Psoas muscle (tissue), 8 donors: Measurements from ENCODE around the gene PPP2R3B. TPM values are rescaled to one million over a fixed set of nuclear protein-coding genes. Genes with fewer than 3 reads are reported as not detected.

Experiments
- ATAC-seq, 4 donors: fragments of 200-7000 bp; cut with Tn5 transposase; one replicate each; pipeline ENCODE4 v1.9.1; 2020; ENCODE audit warnings: moderate library complexity in 3 of 4, mild to moderate bottlenecking in 2 of 4
- DNase-seq, 2 donors: peaks; one replicate each; pipeline ENCODE4 v3.0.0-alpha.2; 2020
- H3K27ac ChIP-seq: fragments of 200-600 bp; one replicate; pipeline ENCODE4 v1.8.0; 2022
- H3K27me3 ChIP-seq, 3 donors: fragments of 200-600 bp in 1 of 3; one replicate each; pipeline versions ENCODE4 v1.6.1 to v1.8.0; 2013 to 2022; ENCODE audit warnings: low read length in 2 of 3, mild to moderate bottlenecking in 2 of 3, moderate library complexity in 1 of 3; ENCODE audit not compliant: insufficient read depth in 3 of 3
- H3K36me3 ChIP-seq, 2 donors: fragments of 200-600 bp in 1 of 2; one replicate each; pipeline versions ENCODE4 v1.6.1 to v1.8.0; 2013 to 2022; ENCODE audit warnings: low read depth in 1 of 2, mild to moderate bottlenecking in 1 of 2, moderate library complexity in 1 of 2; ENCODE audit not compliant: insufficient read depth in 1 of 2
- H3K4me1 ChIP-seq: fragments of 200-600 bp; one replicate; pipeline ENCODE4 v1.8.0; 2022
- H3K4me3 ChIP-seq: fragments of 200-600 bp; one replicate; pipeline ENCODE4 v1.8.0; 2022; ENCODE audit warnings: mild to moderate bottlenecking
- H3K9me3 ChIP-seq: fragments of 200-600 bp; one replicate; pipeline ENCODE4 v1.8.0; 2022
- WGBS, 3 donors: extraction: QIAGEN DNeasy Blood & Tissue Kit; methylation state at CpG; one replicate each; pipeline versions ENCODE4 v1.1.6 to v1.1.7; 2013; 5-methylcytosine and 5-hydroxymethylcytosine counted together
- intact Hi-C, 2 donors: fragments of 100-400 bp; cut with DNase I; formaldehyde crosslinking; loops; one replicate each; pipeline versions ENCODE4 v1.11.0 to v1.14.2; 2022
- polyA plus RNA-seq, 3 donors: library from polyadenylated mRNA; stranded (reverse); fragments of 200-250 nt; gene quantifications; one replicate each; pipeline ENCODE4 v1.2.3, GENCODE V29; 2013
- total RNA-seq, 4 donors: library from RNA; stranded (reverse); fragmentation: NEBNext Ultra II Directional in 2 of 4; extraction: Animal tissue kit (Norgen Biotek cat#: 25700) in 2 of 4; gene quantifications; one replicate each; pipeline versions ENCODE4 v1.2.1 to v1.2.4, GENCODE V29; 2021 to 2023
- TF ChIP-seq, protein P1 (sequence below): fragments of 200-600 bp; IDR thresholded peaks from one replicate; pipeline ENCODE4 v1.8.0; 2022; ENCODE audit warnings: antibody characterized with exemption
- donor health status: healthy with polysubstance abuse.
- donor health status: DM: no; HTN: no; CAD: no; lungs with moderate emphysema.
- donor health status: Bipolar disorder and iron deficiency.
- donor health status: healthy.
- donor health status: DM: yes; HTN: yes; CAD: no.
- donor health status: DM: no; HTN: no; CAD: no.
- donor health status: DM: no; HTN: no; CAD: no.
- donor health status: DM: yes; HTN: yes; CAD: no.

PPP2R3B gene
- total and polyA plus RNA-seq, 7 donors: 32.3 to 156 (median 77.2) TPM

DNA sequence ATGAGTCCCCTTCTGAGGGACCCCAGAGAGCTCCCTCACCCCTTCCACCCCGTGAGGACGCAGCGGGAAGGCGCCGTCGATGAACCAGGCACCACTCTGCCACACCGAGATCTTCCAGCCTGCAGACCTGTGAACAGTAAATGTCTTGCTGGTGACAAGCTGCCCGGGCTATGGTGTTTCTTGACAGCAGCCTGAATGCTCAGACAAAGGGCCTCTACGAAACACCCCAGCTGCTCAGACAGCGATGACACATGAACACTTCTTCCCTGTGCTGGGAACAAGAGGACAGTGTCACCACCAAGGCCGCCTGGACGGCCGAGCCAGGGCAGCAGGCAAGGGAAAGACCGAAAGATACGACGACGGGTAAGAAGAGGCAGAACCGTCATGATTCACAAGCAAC, 37.5 kb downstream of the PPP2R3B start:
- 83 to 85% (median 83%) methylated on average over 18 of the region's 18 CpGs for WGBS, 3 donors
- intact Hi-C loops: no loop called here
- Histone ChIP-seq H3K27me3 (no peaks in the 10 kb centered on the region), H3K4me3 (no peak overlapping the region), H3K36me3 (peaks cover 0 to 18% of the 10 kb centered on the region in 2 donors), H3K27ac (peak overlapping the region; percentile 53), H3K4me1 (peaks cover 9% of the 10 kb centered on the region), H3K9me3 (no peaks in the 10 kb centered on the region)
- peak in 1 of 2 donors; percentile 52 for DNase-seq
- TF ChIP-seq, protein P1, sequence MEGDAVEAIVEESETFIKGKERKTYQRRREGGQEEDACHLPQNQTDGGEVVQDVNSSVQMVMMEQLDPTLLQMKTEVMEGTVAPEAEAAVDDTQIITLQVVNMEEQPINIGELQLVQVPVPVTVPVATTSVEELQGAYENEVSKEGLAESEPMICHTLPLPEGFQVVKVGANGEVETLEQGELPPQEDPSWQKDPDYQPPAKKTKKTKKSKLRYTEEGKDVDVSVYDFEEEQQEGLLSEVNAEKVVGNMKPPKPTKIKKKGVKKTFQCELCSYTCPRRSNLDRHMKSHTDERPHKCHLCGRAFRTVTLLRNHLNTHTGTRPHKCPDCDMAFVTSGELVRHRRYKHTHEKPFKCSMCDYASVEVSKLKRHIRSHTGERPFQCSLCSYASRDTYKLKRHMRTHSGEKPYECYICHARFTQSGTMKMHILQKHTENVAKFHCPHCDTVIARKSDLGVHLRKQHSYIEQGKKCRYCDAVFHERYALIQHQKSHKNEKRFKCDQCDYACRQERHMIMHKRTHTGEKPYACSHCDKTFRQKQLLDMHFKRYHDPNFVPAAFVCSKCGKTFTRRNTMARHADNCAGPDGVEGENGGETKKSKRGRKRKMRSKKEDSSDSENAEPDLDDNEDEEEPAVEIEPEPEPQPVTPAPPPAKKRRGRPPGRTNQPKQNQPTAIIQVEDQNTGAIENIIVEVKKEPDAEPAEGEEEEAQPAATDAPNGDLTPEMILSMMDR: no peak
- peak; percentile 41 to 54 (median 44) for ATAC-seq

GRCh38 chrX:348461-349117, 38.1 kb downstream of the PPP2R3B start:
- WGBS, 3 donors: 61 to 78% (median 75%) methylated on average over 11 of the region's 11 CpGs

DNA sequence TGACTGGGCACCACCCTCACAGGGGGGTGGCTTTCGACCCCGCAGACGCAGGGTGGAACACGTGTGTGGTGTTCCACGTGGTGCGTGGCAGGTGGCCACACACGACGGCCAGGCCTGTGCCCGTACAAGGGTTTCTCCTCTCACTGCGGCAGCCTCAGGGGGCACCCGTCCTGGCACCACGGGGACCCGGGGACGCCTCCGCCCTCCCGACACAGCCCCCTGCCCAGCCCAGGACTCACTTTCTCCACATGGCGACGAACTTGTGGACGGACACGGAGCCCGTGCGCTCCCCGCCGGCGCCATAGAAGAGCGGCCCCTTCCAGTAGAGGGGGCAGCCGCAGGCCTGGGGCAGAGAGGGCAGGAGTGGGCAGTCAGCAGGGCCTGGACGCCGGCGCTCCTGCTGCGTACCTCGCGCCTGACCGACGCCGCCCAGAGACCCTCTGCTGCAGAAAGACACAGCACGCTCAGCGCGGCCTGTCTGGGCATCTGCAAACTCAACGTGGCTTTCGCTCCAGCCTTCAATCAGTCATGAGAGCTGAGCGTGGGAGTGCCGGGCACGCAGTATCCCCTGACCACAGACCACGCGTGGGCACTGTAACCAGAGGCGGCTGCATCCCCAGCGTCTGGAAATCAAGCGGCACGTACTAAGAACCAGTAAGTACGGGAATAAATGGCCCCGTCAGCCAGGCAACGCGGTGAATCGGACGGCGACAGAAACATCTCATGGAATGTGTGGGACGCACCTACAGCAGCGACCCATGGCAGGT, 39.2 kb downstream of the PPP2R3B start:
- TF ChIP-seq, protein P1: no peak
- Histone ChIP-seq H3K36me3 (peaks cover 0 to 18% of the 10 kb centered on the region in 2 donors), H3K27ac (no peak overlapping the region), H3K9me3 (no peaks in the 10 kb centered on the region), H3K4me3 (no peak overlapping the region), H3K27me3 (no peaks in the 10 kb centered on the region), H3K4me1 (peaks cover 9% of the 10 kb centered on the region)
- ATAC-seq (no peak), DNase-seq (peak in 1 of 2 donors; percentile 46)
- 96 to 97% (median 97%) methylated on average over 54 to 59 of the region's 59 CpGs for WGBS, 3 donors
- intact Hi-C loops: no loop called here

More at GRCh38 chrX:348461-349117, 38.1 kb downstream of the PPP2R3B start:
- Histone ChIP-seq H3K27ac (peak overlapping the region; percentile 53), H3K27me3 (no peaks in the 10 kb centered on the region), H3K9me3 (no peaks in the 10 kb centered on the region), H3K4me3 (no peak overlapping the region), H3K36me3 (peaks cover 0 to 18% of the 10 kb centered on the region in 2 donors), H3K4me1 (peaks cover 9% of the 10 kb centered on the region)
- peak in 1 of 2 donors; percentile 23 for DNase-seq
- TF ChIP-seq, protein P1: no peak
- ATAC-seq: no peak
- intact Hi-C loops: no loop called here

- TF ChIP-seq, protein P1: no peak
- Histone ChIP-seq H3K27me3 (no peaks in the 10 kb centered on the region), H3K4me1 (peaks cover 8% of the 10 kb centered on the region), H3K27ac (no peak overlapping the region), H3K9me3 (no peaks in the 10 kb centered on the region), H3K36me3 (peaks cover 0 to 18% of the 10 kb centered on the region in 2 donors), H3K4me3 (no peak overlapping the region)
- DNase-seq (peak in 1 of 2 donors; percentile 47), ATAC-seq (no peak)
- WGBS, 3 donors: 95 to 96% (median 95%) methylated on average over 52 to 74 of the region's 75 CpGs
- intact Hi-C loops: no loop called here
Measured at GRCh38 chrX:346034-346813, 40.5 kb downstream of the PPP2R3B start.
